Esophagus squamous epithelium (tissue), 5 donors: ENCODE results near the gene PTPRG. TPM values are rescaled to one million over a fixed set of nuclear protein-coding genes. Genes with fewer than 3 reads are reported as not detected.

Experiments used
- DNase-seq: peaks from one replicate; lab custom pipeline; 2025; lab: John Stamatoyannopoulos, UW
- H3K27ac ChIP-seq, 4 donors: fragments of 200-600 bp; sonication (generic); one replicate each; pipeline ENCODE4 v1.5.1; 2016 to 2019; ENCODE audit warnings: mild to moderate bottlenecking in 1 of 4
- H3K27me3 ChIP-seq, 4 donors: fragments of 200-600 bp; sonication (generic); 1 replicate in 3 of 4; 2 replicates in 1 of 4; pipeline versions ENCODE4 v1.5.1 to v1.6.0; 2017 to 2021; ENCODE audit warnings: antibody characterized with exemption in 1 of 4
- H3K36me3 ChIP-seq, 3 donors: fragments of 200-600 bp; sonication (generic); one replicate each; pipeline ENCODE4 v1.5.1; 2016 to 2019
- H3K4me1 ChIP-seq, 3 donors: fragments of 200-600 bp; sonication (generic); one replicate each; pipeline ENCODE4 v1.5.1; 2017 to 2019
- H3K4me3 ChIP-seq, 4 donors: fragments of 200-600 bp; sonication (generic); 1 replicate in 3 of 4; 2 replicates in 1 of 4; pipeline ENCODE4 v1.5.1; 2016 to 2019; ENCODE audit warnings: mild to moderate bottlenecking in 2 of 4, moderate library complexity in 1 of 4
- H3K9me3 ChIP-seq, 3 donors: fragments of 200-600 bp; sonication (generic); one replicate each; pipeline ENCODE4 v1.5.1; 2016 to 2019
- CTCF ChIP-seq, 6 experiments: fragments of 450-650 bp in 4 of 6; fragments of 200-600 bp in 2 of 6; sonication (generic) in 2 of 6; IDR thresholded peaks; one replicate each; pipeline ENCODE4 v1.5.1; 2016 to 2019; ENCODE audit warnings: antibody characterized with exemption in 6 of 6, mild to moderate bottlenecking in 4 of 6, moderate library complexity in 4 of 6
- POLR2A ChIP-seq, 4 donors: fragments of 450-650 bp; IDR thresholded peaks; one replicate each; pipeline ENCODE4 v1.6.1; 2017; ENCODE audit warnings: antibody characterized with exemption in 4 of 4, mild to moderate bottlenecking in 4 of 4, moderate library complexity in 3 of 4
- WGBS, 2 donors: methylation state at CpG; one replicate each; pipeline ENCODE4 v1.1.5; 2018; 5-methylcytosine and 5-hydroxymethylcytosine counted together
- intact Hi-C: fragments of 100-400 bp; cut with DNase I; formaldehyde crosslinking; loops from one replicate; pipeline ENCODE4 v1.15.0; 2022
- total RNA-seq, 4 donors: library from RNA; depleted of rRNA; stranded (reverse); fragments of >200 nt; gene quantifications; one replicate each; pipeline ENCODE4 v1.1.0, GENCODE V29; 2016
- donor health status: DM: yes; HTN: yes; CAD: no.

PTPRG gene
- total RNA-seq, 4 donors from 2014 or later, result 3.7 to 42.2 (median 15.2) TPM

- H3K36me3 ChIP-seq, result no peaks in the 10 kb centered on the region
- no peaks in the 10 kb centered on the region for H3K27me3 ChIP-seq
- no peak for DNase-seq
- H3K4me3 ChIP-seq, result no peak overlapping the region
- intact Hi-C loops, result loop anchor here (10.0 kb wide), 2 partner anchors 328 to 618 kb away; partner anchors contain the start of gene PTPRG
- TF ChIP-seq POLR2A (IDR thresholded peaks at IDR 0.05) (no peak), CTCF (IDR thresholded peaks at IDR 0.05) (no peak)
- no peak overlapping the region for H3K27ac ChIP-seq
- no peaks in the 10 kb centered on the region for H3K9me3 ChIP-seq
- H3K4me1 ChIP-seq, result peaks cover 0 to 7% (median 0%) of the 10 kb centered on the region in 3 donors
- WGBS, 2 donors, result 89 to 92% methylated on average over 7 to 8 of the region's 8 CpGs
Observed at GRCh38 chr3:62183087-62183486, 621.7 kb downstream of the PTPRG start.

GRCh38 chr3:62183969-62184368, 622.6 kb downstream of the PTPRG start:
- no peak overlapping the region for H3K4me3 ChIP-seq
- peaks cover 0 to 13% (median 2%) of the 10 kb centered on the region in 3 donors for H3K4me1 ChIP-seq
- no peak overlapping the region for H3K27ac ChIP-seq
- H3K9me3 ChIP-seq, result no peaks in the 10 kb centered on the region
- WGBS, 2 donors, result 91 to 94% methylated on average over 3 to 8 of the region's 10 CpGs
- H3K36me3 ChIP-seq, result no peaks in the 10 kb centered on the region
- intact Hi-C loops, result loop anchor here (10.0 kb wide), 2 partner anchors 329 to 619 kb away; partner anchors contain the start of gene PTPRG
- no peak for TF ChIP-seq CTCF (IDR thresholded peaks at IDR 0.05)
- TF ChIP-seq POLR2A (IDR thresholded peaks at IDR 0.05), result no peak
- H3K27me3 ChIP-seq, result no peaks in the 10 kb centered on the region
- no peak for DNase-seq

- Histone ChIP-seq H3K36me3 (no peaks in the 10 kb centered on the region), H3K27me3 (no peaks in the 10 kb centered on the region), H3K9me3 (no peaks in the 10 kb centered on the region), H3K4me1 (peaks cover 0 to 16% (median 2%) of the 10 kb centered on the region in 3 donors), H3K4me3 (no peak overlapping the region), H3K27ac (no peak overlapping the region)
- 57 to 73% methylated on average over 3 to 7 of the region's 7 CpGs for WGBS, 2 donors
- no peak for TF ChIP-seq CTCF (IDR thresholded peaks at IDR 0.05)
- no peak for TF ChIP-seq POLR2A (IDR thresholded peaks at IDR 0.05)
- no peak for DNase-seq
- intact Hi-C loops, result loop anchor here (10.0 kb wide), 2 partner anchors 330 to 620 kb away; partner anchors contain the start of gene PTPRG
Observed at GRCh38 chr3:62184559-62184958, 623.2 kb downstream of the PTPRG start.

DNA sequence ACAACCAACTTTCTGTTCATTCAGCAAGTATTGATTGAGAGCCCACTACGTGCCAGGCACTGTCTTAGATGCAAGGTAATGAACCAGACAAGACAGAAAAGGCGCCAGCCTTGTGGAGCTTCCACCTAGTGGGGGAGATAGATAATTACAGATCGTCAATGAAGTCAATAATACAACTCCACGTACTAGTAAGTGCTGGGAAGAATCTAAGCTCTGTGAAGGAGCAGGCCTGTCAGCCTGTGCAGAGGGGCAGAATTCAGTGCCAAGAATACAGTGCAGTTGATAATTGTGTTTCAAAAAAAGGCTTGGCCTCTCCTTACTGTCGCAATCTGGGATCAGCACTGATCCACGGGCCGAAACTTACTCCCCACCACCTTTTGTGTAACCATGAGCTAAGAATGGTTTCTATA, 625.7 kb downstream of the PTPRG start:
- Histone ChIP-seq H3K27me3 (no peaks in the 10 kb centered on the region), H3K4me1 (peaks cover 0 to 16% (median 2%) of the 10 kb centered on the region in 3 donors), H3K9me3 (no peaks in the 10 kb centered on the region), H3K4me3 (no peak overlapping the region), H3K36me3 (no peaks in the 10 kb centered on the region), H3K27ac (no peak overlapping the region)
- TF ChIP-seq POLR2A (IDR thresholded peaks at IDR 0.05) (no peak), CTCF (IDR thresholded peaks at IDR 0.05) (peak in 3 of 6 experiments; percentile 23 to 34 (median 24))
- WGBS, 2 donors, result 65 to 77% methylated on average over 7 of the region's 7 CpGs
- no peak for DNase-seq
- intact Hi-C loops, result loop anchor here (10.0 kb wide), 2 partner anchors 332 to 622 kb away; partner anchors contain the start of gene PTPRG

- Histone ChIP-seq H3K36me3 (peaks cover 0 to 4% (median 4%) of the 10 kb centered on the region in 3 donors), H3K4me3 (peak overlapping the region in 1 of 4 donors; percentile 39), H3K9me3 (no peaks in the 10 kb centered on the region), H3K27me3 (no peaks in the 10 kb centered on the region), H3K27ac (no peak overlapping the region), H3K4me1 (peaks cover 0 to 16% (median 2%) of the 10 kb centered on the region in 3 donors)
- intact Hi-C loops, result loop anchor here (10.0 kb wide), 2 partner anchors 334 to 624 kb away; partner anchors contain the start of gene PTPRG
- no peak for DNase-seq
- WGBS, 2 donors, result 4 to 7% methylated on average over 18 of the region's 18 CpGs
- TF ChIP-seq POLR2A (IDR thresholded peaks at IDR 0.05), result no peak
- TF ChIP-seq CTCF (IDR thresholded peaks at IDR 0.05), result peak; percentile 47 to 80 (median 76)
Observed at GRCh38 chr3:62188681-62189375, 627.5 kb downstream of the PTPRG start.
